GM23248 (cell line): ENCODE results near the gene C1orf87.

ENCODE experiments used
- EZH2 ChIP-seq: fragments of 200-600 bp; sonication (generic); IDR thresholded peaks from 2 replicates; pipeline ENCODE4 v1.6.1; 2018; ENCODE audit warnings: antibody characterized with exemption, mild to moderate bottlenecking; ENCODE audit not compliant: insufficient read depth, poor library complexity, severe bottlenecking
- EZH2phosphoT487 ChIP-seq: fragments of 200-600 bp; sonication (generic); IDR thresholded peaks from 2 replicates; pipeline ENCODE4 v1.6.1; 2018; ENCODE audit warnings: antibody characterized with exemption, moderate library complexity, mild to moderate bottlenecking, low read depth; ENCODE audit not compliant: insufficient read depth

- TF ChIP-seq EZH2, result no peak
- TF ChIP-seq EZH2phosphoT487, result no peak
These were observed 127.8 kb downstream of the C1orf87 start for GRCh38 chr1:59945790-59946189.
